HepG2 (cell line): ENCODE data around the gene HLA-DOA. TPM values are rescaled to one million over a fixed set of nuclear protein-coding genes. Genes with fewer than 3 reads are reported as not detected.

Source experiments
- ETV6 ChIP-seq: sonication (generic); formaldehyde crosslinking; conservative IDR thresholded peaks from 2 replicates; pipeline ENCODE4 v1.4.0; 2020; ENCODE audit warnings: missing genetic modification reagents
- KLF11 ChIP-seq: IDR thresholded peaks from 2 replicates; pipeline ENCODE4 v1.6.1; 2016; ENCODE audit warnings: missing compliant biosample characterization
- MTF2 ChIP-seq: sonication (generic); formaldehyde crosslinking; IDR thresholded peaks from 2 replicates; pipeline ENCODE4 v1.5.0; 2020; ENCODE audit warnings: missing genetic modification reagents, borderline replicate concordance
- MXD1 ChIP-seq: sonication (generic); formaldehyde crosslinking; IDR thresholded peaks from 2 replicates; pipeline ENCODE4 v1.4.0; 2020; ENCODE audit warnings: mild to moderate bottlenecking, missing genetic modification reagents
- NFKB2 ChIP-seq: sonication (generic); formaldehyde crosslinking; IDR thresholded peaks from 2 replicates; pipeline ENCODE4 v1.4.0; 2020; ENCODE audit warnings: missing genetic modification reagents, borderline replicate concordance
- ZBTB49 ChIP-seq: sonication (generic); formaldehyde crosslinking; IDR thresholded peaks from 2 replicates; pipeline ENCODE4 v1.4.0; 2020; ENCODE audit warnings: missing genetic modification reagents, borderline replicate concordance
- ZMAT5 ChIP-seq: sonication (generic); formaldehyde crosslinking; IDR thresholded peaks from 2 replicates; pipeline ENCODE4 v1.5.0; 2020; ENCODE audit warnings: mild to moderate bottlenecking, low read depth, missing genetic modification reagents, borderline replicate concordance
- ZNF501 ChIP-seq: sonication (generic); formaldehyde crosslinking; IDR thresholded peaks from 2 replicates; pipeline ENCODE4 v1.5.1; 2020; ENCODE audit warnings: mild to moderate bottlenecking, moderate library complexity, missing genetic modification reagents
- ZNF850 ChIP-seq: sonication (generic); formaldehyde crosslinking; conservative IDR thresholded peaks from 2 replicates; pipeline ENCODE4 v1.9.0; 2021; ENCODE audit warnings: mild to moderate bottlenecking, missing genetic modification reagents
- polyA plus RNA-seq, 8 experiments: library from polyadenylated mRNA; depleted of rRNA in 3 of 8; stranded (reverse) in 7 of 8; unstranded in 1 of 8; fragments of >200 nt; fragmentation: Illumina TruSeq in 4 of 8; extraction: Trizol in 4 of 8; gene quantifications; 2 replicates each; pipeline versions ENCODE4 v1.2.1 to v1.2.3, GENCODE V29; 2011 to 2016; ENCODE audit warnings: low read depth in 4 of 8, missing spikeins in 1 of 8, mixed read lengths in 1 of 8; ENCODE audit not compliant: insufficient read depth in 1 of 8
- total RNA-seq, 5 experiments: library from RNA; depleted of rRNA; stranded (reverse); fragments of >200 nt; fragmentation: Illumina TruSeq; extraction: Trizol; gene quantifications; 2 replicates each; pipeline ENCODE4 v1.2.3, GENCODE V29; 2016; ENCODE audit warnings: low read depth in 1 of 5
- TF ChIP-seq, protein P1 (sequence below): sonication (generic); formaldehyde crosslinking; IDR thresholded peaks from 2 replicates; pipeline ENCODE4 v1.8.0; 2022; ENCODE audit warnings: missing genetic modification reagents, mild to moderate bottlenecking, moderate library complexity, borderline replicate concordance
- TF ChIP-seq, protein P2 (sequence below): sonication (generic); formaldehyde crosslinking; conservative IDR thresholded peaks from 2 replicates; pipeline ENCODE4 v1.8.0; 2022; ENCODE audit warnings: low read depth, missing genetic modification reagents
- TF ChIP-seq, protein P3 (sequence below): sonication (generic); formaldehyde crosslinking; IDR thresholded peaks from 2 replicates; pipeline ENCODE4 v1.4.0; 2020; ENCODE audit warnings: missing genetic modification reagents
- TF ChIP-seq, protein P4 (sequence below): sonication (generic); formaldehyde crosslinking; IDR thresholded peaks from 2 replicates; pipeline ENCODE4 v1.8.1; 2023; ENCODE audit warnings: mild to moderate bottlenecking, missing genetic modification reagents

The HLA-DOA gene
- total and polyA plus RNA-seq, 2 of the 13 experiments (the other 11 are each of a cell fraction or from before 2014, with no cell fraction given): 0.03 to 0.09 TPM

DNA sequence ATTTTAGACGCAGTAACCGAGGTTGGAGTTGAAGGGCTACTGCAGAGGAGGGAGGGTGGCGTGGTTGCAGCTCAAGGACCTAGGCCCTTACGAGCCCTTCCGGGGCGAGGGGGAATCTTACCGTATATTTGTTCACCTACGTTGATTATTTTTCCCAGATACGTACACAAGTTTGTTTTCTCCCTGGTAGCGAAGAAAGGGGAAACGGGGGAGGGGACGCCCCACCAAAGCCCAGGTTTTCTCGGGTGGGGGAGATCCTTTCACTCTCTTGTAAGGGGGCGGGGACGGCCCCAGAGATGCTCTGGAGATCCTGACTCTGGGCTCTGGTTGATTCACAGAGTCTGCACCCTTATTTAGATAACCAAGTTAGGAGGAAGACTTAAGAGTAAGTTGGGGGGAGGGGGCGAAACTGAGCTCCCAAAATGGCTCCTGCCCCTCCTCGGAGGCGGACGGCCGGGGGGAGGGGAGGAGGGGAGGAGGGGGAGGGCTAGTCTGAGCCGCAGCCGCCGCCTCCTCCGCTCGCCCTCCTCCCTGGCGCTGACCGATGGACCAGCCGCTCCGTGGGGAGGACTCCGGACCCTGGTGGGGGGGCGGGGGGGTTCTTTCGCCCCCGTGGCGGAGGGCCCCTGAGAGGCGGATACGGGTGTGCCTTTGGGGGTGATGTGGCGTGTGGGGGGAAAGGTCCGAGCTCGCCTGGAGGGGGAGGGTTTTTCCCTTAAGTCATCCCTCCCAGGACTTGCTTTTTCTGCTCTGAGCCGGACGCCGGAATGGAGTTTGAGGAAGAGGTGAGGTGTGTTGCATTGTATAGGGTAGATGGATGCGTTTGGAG, 38.8 kb downstream of the HLA-DOA start (continued):
- TF ChIP-seq, protein P1, sequence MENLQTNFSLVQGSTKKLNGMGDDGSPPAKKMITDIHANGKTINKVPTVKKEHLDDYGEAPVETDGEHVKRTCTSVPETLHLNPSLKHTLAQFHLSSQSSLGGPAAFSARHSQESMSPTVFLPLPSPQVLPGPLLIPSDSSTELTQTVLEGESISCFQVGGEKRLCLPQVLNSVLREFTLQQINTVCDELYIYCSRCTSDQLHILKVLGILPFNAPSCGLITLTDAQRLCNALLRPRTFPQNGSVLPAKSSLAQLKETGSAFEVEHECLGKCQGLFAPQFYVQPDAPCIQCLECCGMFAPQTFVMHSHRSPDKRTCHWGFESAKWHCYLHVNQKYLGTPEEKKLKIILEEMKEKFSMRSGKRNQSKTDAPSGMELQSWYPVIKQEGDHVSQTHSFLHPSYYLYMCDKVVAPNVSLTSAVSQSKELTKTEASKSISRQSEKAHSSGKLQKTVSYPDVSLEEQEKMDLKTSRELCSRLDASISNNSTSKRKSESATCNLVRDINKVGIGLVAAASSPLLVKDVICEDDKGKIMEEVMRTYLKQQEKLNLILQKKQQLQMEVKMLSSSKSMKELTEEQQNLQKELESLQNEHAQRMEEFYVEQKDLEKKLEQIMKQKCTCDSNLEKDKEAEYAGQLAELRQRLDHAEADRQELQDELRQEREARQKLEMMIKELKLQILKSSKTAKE: peak; percentile 31
- TF ChIP-seq NFKB2 (CRISPR knock-in tag) (no peak), MXD1 (CRISPR knock-in tag) (no peak), ETV6 (CRISPR knock-in tag) (no peak), MTF2 (CRISPR knock-in tag) (0 out of 2 replicates have a peak, but pooled peaks have one; percentile 65), ZBTB49 (CRISPR knock-in tag) (no peak), ZNF501 (CRISPR knock-in tag) (no peak), ZMAT5 (CRISPR knock-in tag) (no peak), KLF11 (no peak; the same call in 1 of the 2 replicates), ZNF850 (no peak)
- TF ChIP-seq, protein P2, sequence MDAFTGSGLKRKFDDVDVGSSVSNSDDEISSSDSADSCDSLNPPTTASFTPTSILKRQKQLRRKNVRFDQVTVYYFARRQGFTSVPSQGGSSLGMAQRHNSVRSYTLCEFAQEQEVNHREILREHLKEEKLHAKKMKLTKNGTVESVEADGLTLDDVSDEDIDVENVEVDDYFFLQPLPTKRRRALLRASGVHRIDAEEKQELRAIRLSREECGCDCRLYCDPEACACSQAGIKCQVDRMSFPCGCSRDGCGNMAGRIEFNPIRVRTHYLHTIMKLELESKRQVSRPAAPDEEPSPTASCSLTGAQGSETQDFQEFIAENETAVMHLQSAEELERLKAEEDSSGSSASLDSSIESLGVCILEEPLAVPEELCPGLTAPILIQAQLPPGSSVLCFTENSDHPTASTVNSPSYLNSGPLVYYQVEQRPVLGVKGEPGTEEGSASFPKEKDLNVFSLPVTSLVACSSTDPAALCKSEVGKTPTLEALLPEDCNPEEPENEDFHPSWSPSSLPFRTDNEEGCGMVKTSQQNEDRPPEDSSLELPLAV (CRISPR knock-in tag): no peak
- TF ChIP-seq, protein P3, sequence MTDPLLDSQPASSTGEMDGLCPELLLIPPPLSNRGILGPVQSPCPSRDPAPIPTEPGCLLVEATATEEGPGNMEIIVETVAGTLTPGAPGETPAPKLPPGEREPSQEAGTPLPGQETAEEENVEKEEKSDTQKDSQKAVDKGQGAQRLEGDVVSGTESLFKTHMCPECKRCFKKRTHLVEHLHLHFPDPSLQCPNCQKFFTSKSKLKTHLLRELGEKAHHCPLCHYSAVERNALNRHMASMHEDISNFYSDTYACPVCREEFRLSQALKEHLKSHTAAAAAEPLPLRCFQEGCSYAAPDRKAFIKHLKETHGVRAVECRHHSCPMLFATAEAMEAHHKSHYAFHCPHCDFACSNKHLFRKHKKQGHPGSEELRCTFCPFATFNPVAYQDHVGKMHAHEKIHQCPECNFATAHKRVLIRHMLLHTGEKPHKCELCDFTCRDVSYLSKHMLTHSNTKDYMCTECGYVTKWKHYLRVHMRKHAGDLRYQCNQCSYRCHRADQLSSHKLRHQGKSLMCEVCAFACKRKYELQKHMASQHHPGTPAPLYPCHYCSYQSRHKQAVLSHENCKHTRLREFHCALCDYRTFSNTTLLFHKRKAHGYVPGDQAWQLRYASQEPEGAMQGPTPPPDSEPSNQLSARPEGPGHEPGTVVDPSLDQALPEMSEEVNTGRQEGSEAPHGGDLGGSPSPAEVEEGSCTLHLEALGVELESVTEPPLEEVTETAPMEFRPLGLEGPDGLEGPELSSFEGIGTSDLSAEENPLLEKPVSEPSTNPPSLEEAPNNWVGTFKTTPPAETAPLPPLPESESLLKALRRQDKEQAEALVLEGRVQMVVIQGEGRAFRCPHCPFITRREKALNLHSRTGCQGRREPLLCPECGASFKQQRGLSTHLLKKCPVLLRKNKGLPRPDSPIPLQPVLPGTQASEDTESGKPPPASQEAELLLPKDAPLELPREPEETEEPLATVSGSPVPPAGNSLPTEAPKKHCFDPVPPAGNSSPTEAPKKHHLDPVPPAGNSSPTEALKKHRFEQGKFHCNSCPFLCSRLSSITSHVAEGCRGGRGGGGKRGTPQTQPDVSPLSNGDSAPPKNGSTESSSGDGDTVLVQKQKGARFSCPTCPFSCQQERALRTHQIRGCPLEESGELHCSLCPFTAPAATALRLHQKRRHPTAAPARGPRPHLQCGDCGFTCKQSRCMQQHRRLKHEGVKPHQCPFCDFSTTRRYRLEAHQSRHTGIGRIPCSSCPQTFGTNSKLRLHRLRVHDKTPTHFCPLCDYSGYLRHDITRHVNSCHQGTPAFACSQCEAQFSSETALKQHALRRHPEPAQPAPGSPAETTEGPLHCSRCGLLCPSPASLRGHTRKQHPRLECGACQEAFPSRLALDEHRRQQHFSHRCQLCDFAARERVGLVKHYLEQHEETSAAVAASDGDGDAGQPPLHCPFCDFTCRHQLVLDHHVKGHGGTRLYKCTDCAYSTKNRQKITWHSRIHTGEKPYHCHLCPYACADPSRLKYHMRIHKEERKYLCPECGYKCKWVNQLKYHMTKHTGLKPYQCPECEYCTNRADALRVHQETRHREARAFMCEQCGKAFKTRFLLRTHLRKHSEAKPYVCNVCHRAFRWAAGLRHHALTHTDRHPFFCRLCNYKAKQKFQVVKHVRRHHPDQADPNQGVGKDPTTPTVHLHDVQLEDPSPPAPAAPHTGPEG (CRISPR knock-in tag): 0 out of 2 replicates have a peak, but pooled peaks have one; percentile 4
- TF ChIP-seq, protein P4, sequence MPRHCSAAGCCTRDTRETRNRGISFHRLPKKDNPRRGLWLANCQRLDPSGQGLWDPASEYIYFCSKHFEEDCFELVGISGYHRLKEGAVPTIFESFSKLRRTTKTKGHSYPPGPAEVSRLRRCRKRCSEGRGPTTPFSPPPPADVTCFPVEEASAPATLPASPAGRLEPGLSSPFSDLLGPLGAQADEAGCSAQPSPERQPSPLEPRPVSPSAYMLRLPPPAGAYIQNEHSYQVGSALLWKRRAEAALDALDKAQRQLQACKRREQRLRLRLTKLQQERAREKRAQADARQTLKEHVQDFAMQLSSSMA (CRISPR knock-in tag): peak; percentile 10; the same call in 1 of the 2 replicates
